ENCODE measurements around the gene KLK5.
"Not testable (repeated sequence)": the region's sequence is repeated elsewhere in the genome, so short reads cannot be mapped to it uniquely, and the experiment has no call there.

KLK5 gene, protein sequence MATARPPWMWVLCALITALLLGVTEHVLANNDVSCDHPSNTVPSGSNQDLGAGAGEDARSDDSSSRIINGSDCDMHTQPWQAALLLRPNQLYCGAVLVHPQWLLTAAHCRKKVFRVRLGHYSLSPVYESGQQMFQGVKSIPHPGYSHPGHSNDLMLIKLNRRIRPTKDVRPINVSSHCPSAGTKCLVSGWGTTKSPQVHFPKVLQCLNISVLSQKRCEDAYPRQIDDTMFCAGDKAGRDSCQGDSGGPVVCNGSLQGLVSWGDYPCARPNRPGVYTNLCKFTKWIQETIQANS

DNA sequence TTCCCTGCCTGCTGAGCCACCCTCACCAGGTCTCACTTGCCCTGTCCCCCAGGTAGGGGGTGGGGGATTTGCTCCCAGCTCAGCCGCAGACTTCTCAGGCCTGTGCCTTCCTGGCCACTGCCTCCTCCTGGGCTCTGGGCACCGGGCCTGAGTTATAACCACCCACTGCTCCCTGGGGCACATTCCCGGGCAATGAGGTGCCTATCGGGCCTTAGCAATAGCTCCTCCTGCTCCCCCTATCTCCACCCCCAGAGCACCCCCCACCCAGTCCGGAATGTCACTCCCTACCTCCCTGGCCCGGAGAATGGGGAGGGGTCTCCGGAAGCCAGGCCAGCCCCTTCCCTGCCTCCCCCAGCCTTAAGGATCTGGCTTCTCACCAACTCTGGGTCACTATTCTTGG is at the start of gene KLK5:
Gene KLK5, minus strand, starts transcription at position 129 of the 400 bp plus-strand sequence. CDS start 381 bp downstream, outside the sequence.
- DNase-seq (ENCODE audit: low read depth in 3 of 3), result no peak

DNA sequence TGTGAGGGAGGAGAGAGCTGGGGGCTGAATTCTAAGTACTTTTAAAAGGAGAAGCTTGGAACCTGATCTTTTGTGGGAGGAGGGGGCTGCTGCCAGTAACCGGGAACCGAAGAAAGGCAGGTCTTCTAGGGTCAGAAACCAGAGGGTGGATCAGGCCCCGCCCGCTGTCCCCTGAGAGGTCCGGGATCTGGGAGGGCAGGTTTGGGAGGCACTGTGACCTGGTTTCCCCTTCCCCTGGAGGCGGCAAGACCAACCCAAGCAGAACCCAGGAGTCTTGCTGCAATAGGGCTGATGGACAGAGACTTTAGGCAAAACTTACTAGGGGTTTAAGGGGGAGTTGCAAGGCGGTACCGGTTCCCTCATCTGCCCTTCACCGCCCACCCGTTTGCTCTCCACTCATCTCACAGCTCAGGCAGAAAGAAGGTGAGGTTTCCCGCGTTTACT is 49.3 kb upstream of the KLK5 start:
- DNase-seq (ENCODE audit: low read depth in 3 of 3), result no peak

DNA sequence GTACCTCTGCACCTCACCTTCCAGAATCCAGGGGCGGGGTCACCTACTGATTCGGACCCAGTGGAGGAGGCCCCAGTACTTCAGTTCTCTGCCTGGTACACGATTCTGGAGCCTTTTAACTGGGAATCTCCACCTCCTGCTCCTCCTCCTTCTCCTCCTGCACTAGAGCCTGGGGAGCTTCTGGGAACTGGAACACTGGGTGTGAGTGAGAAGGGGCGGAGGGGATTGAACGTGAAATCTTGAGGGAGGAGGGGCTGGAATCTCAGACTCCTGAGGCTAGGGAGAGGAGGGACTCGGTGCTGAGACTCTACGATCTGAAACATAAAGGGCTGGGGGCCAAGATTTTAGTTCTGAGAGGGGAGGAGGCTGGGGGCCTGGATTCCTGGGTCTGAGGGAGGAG is 48.7 kb upstream of the KLK5 start, which contains the start of gene KLK8:
Gene KLK8, minus strand, starts transcription at position 90 of the 400 bp plus-strand sequence. CDS start 437 bp downstream, outside the sequence.
- DNase-seq (ENCODE audit: low read depth in 3 of 3), result no peak

DNA sequence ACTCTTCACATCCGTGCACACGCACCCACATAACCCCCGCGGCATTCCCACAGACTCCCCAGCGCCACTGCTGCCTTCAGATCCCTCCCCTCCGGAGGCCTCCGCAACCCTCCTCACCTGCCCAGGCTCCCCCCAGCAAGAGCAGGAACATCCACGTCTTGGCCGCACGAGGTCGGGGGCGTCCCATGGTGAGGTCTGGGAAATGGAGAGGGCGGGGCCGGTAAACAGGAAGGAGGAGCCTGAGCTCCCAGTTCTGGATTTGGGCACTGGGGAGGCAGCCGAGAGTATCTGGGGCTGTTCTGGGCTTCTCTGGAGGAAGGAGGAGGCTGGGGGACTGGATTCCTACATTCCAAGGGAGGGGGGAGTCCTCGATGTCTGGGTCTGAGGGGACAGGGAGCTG is 48.1 kb upstream of the KLK5 start:
- no peak for DNase-seq (ENCODE audit: low read depth in 3 of 3)

GRCh38 chr19:51000426-51000825 is 47.6 kb upstream of the KLK5 start:
- DNase-seq (ENCODE audit: low read depth in 3 of 3), result no peak

GRCh38 chr19:50998686-50999085 is 45.8 kb upstream of the KLK5 start:
- no peak for DNase-seq (ENCODE audit: low read depth in 3 of 3)

- DNase-seq (ENCODE audit: low read depth in 3 of 3), result no peak
Observed at GRCh38 chr19:50998061-50998460, 45.2 kb upstream of the KLK5 start.

GRCh38 chr19:50994129-50994528 is 41.3 kb upstream of the KLK5 start:
- no peak for DNase-seq (ENCODE audit: low read depth in 3 of 3)

- DNase-seq (ENCODE audit: low read depth in 3 of 3), result no peak
Observed at GRCh38 chr19:50992666-50993035, 39.8 kb upstream of the KLK5 start.

GRCh38 chr19:50984416-50984815 is 31.6 kb upstream of the KLK5 start:
- not testable (repeated sequence) for DNase-seq (ENCODE audit: low read depth in 3 of 3)

DNA sequence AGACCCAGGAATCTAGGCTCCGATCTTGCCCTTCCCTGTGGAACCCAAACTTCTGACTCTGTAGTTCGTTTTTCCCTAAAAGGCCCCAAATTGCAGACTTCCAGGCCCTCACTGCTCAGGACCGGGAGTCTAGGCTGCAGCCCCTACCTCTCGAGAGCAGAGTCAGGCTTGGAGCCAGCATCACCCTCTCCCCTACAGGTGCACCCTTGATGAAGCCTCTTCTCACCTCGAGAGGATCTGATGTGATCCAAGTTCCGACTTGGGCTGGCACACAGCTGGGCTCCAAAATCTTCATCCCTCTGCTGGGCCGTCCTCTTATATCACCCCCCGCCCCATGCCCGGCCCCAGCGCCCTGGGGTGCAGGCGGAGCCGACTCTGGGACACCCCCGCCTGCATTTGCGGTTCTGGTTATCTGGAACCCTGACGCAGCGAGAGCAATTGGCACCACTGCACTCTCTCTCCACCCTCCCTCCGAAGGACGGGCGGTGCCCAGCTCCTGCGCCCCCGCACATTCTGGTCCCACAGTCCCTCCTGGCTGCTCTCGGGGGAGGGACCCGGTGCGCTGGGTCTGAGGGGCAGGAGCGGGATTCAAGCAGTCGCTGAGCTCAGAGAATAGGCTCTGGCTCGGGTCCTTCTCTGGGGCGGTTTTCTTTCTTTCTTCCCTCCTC is 30.9 kb upstream of the KLK5 start, which contains the start of gene KLK7:
Gene KLK7, minus strand, starts transcription at position 293 of the 668 bp plus-strand sequence. CDS start 1,518 bp downstream, outside the sequence.
- no peak for DNase-seq (ENCODE audit: low read depth in 3 of 3)

GRCh38 chr19:50982186-50982585 is 29.3 kb upstream of the KLK5 start:
- DNase-seq (ENCODE audit: low read depth in 3 of 3), result no peak

- no peak for DNase-seq (ENCODE audit: low read depth in 3 of 3)
Observed at GRCh38 chr19:50981587-50982146, 28.8 kb upstream of the KLK5 start.

DNA sequence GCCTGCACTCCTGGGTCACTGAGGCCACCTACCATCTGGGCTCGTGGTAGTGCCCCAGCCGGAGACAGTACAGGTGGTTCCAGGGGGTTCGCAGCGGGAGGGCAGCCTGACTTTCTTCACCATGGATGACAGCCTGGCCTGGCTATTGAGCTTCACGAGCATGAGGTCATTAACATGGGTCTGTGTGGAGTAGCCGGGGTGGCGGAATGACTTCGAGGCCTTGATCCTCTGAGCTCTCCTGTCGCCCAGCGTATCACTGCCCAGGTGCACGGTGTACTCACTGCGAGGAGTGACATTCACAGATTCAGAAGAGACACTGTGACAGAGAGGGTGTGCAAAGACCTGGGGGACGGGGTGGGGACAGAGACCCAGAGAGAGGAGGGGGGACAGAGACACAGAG is 27.4 kb upstream of the KLK5 start:
- no peak for DNase-seq (ENCODE audit: low read depth in 3 of 3)

DNA sequence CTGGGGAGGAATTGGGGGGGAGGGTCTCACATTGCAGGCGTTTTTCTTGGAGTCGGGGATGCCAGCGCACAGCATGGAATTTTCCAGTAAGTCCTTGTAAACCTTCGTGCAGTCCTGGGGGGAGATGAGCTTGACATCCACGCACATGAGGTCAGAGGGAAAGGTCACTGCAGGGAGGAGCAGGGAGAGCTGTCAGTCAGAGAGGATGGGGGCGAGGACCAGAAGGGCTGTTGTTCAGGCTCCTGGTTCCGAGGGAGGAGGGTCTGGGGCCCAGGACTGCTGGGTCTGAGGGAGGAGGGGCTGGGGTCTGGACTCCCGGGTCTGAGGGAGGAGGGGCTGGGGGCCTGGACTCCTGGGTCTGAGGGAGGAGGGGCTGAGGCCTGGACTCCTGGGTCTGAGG is 26.9 kb upstream of the KLK5 start:
- DNase-seq (ENCODE audit: low read depth in 3 of 3), result no peak

DNA sequence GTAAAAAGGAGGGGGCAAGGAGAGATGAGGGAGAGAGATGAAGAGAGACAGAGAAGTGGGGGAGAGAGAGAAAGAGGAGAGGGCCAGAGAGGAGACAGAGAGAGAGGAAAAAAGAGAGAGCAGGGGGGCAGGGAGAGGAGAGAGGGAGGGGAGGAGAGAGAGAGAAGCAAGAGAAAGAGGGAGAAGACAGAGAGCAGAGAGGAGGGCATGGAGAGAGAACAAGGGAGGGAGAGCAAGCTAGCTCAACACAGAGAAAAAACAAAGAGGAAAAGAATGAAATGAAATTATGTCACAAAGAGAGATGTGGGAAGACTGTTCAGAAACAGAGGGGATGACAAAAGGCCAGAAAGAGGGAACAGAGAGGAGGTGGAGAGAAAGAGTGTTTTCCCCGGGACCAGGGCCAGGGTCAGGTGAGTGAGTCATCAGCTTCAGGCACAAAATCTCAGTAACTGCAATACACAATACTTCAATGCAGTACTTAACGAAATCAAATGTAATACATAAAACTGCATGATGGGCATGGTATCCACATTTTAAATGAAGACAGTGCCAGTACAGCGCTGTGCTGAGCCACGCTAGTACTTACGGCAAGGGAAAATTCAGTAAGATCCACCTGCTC is 26.0 kb upstream of the KLK5 start:
- DNase-seq (ENCODE audit: low read depth in 3 of 3), result no peak

- DNase-seq (ENCODE audit: low read depth in 3 of 3), result no peak
Observed at GRCh38 chr19:50977626-50978025, 24.8 kb upstream of the KLK5 start.

GRCh38 chr19:50975766-50976165 is 22.9 kb upstream of the KLK5 start:
- DNase-seq (ENCODE audit: low read depth in 3 of 3), result no peak

GRCh38 chr19:50974702-50975556 is 22.1 kb upstream of the KLK5 start:
- no peak for DNase-seq (ENCODE audit: low read depth in 3 of 3)

DNA sequence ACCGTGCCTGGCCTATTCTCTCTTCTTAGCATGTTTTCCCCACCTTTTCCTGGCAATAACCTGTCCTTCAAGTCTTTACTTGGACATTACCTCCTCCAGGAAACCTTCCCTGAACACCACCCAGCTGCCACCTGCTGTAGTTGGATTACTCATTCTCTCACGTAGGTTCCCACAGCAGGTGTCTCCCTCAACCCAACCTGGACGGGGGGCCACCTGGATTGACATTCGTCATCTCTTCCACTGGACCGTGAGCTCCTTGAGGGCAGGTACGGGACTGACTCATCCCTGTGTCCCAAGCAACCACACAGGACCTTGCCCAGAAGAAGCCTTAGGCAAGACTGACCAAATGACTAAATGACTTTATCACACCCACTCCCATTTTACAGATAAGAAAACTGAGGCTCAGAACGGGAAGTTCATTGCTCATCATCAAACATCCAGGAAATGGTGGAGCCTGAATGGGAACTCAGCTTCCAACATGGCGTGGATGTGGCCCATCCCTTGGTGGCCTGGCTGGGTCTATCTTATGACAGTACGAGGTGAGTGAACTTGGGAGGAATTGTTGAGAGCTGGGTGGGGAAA is 20.0 kb upstream of the KLK5 start:
- DNase-seq (ENCODE audit: low read depth in 3 of 3), result no peak

GRCh38 chr19:50969810-50970209 is 17.0 kb upstream of the KLK5 start:
- DNase-seq (ENCODE audit: low read depth in 3 of 3), result not testable (repeated sequence)

All from stimulated activated CD4-positive, alpha-beta T cell treated with anti-CD3 and anti-CD28 coated beads, TNF-alpha, amount 100 ng/mL, for 24 hours (primary cell).